Neural cell (in vitro differentiated cells): ENCODE measurements around the gene PRAMEF20. TPM values are rescaled to one million over a fixed set of nuclear protein-coding genes. Genes with fewer than 3 reads are reported as not detected.
"Not testable (repeated sequence)": the region's sequence is repeated elsewhere in the genome, so short reads cannot be mapped to it uniquely, and the experiment has no call there.

Source experiments
- H2AFZ ChIP-seq: fragments of 200-600, 300-800 bp; sonication (generic), shearing (Covaris generic); 2 replicates; pipeline ENCODE4 v1.6.0; 2014; ENCODE audit warnings: low read depth, mild to moderate bottlenecking, antibody characterized with exemption, low read length, moderate library complexity
- H3F3A ChIP-seq: fragments of 200-600 bp; shearing (Covaris generic); 2 replicates; pipeline ENCODE4 v1.6.1; 2016; ENCODE audit warnings: mild to moderate bottlenecking, moderate library complexity, mixed read lengths, antibody characterized with exemption, low read length; ENCODE audit not compliant: insufficient read depth, poor library complexity, severe bottlenecking
- H3K27ac ChIP-seq: fragments of 200-600, 300-800 bp; sonication (generic), shearing (Covaris generic); 2 replicates; pipeline ENCODE4 v1.5.1; 2014; ENCODE audit warnings: mild to moderate bottlenecking, low read length, moderate library complexity
- H3K27me3 ChIP-seq: fragments of 300-800, 200-600 bp; sonication (generic), shearing (Covaris generic); 2 replicates; pipeline ENCODE4 v1.6.0; 2014; ENCODE audit warnings: mild to moderate bottlenecking, low read depth, low read length, moderate library complexity; ENCODE audit not compliant: insufficient read depth
- H3K36me3 ChIP-seq: fragments of 300-800, 200-600 bp; sonication (generic), shearing (Covaris generic); 2 replicates; pipeline ENCODE4 v1.5.1; 2014; ENCODE audit warnings: mild to moderate bottlenecking, antibody characterized with exemption, low read length, moderate library complexity; ENCODE audit not compliant: insufficient read depth
- H3K4me2 ChIP-seq: fragments of 300-800, 200-600 bp; sonication (generic), shearing (Covaris generic); 2 replicates; pipeline ENCODE4 v1.6.0; 2014; ENCODE audit warnings: mild to moderate bottlenecking, low read length
- H3K4me3 ChIP-seq: fragments of 300-800, 200-600 bp; sonication (generic), shearing (Covaris generic); 2 replicates; pipeline ENCODE4 v1.5.1; 2014; ENCODE audit warnings: mild to moderate bottlenecking, low read length, moderate library complexity
- H3K79me2 ChIP-seq: fragments of 200-600 bp; shearing (Covaris generic); replicated peaks from 2 replicates; pipeline ENCODE4 v1.6.0; 2014; ENCODE audit warnings: mild to moderate bottlenecking, low read length, moderate library complexity; ENCODE audit not compliant: insufficient read depth
- H3K9ac ChIP-seq: fragments of 300-800, 200-600 bp; sonication (generic), shearing (Covaris generic); 2 replicates; pipeline ENCODE4 v1.6.1; 2016; ENCODE audit warnings: mild to moderate bottlenecking, low read length, mixed read lengths
- H3K9me2 ChIP-seq: fragments of 200-600 bp; shearing (Covaris generic); 2 replicates; pipeline ENCODE4 v1.6.1; 2016; ENCODE audit warnings: mild to moderate bottlenecking, low read length, mixed read lengths; ENCODE audit not compliant: insufficient read depth
- H3K9me3 ChIP-seq: fragments of 200-600, 300-800 bp; sonication (generic), shearing (Covaris generic); 2 replicates; pipeline ENCODE4 v1.6.1; 2016; ENCODE audit warnings: mild to moderate bottlenecking, mixed run types, low read length, moderate library complexity, mixed read lengths
- H4K20me1 ChIP-seq: fragments of 200-600 bp; shearing (Covaris generic); 2 replicates; pipeline ENCODE4 v1.6.1; 2016; ENCODE audit warnings: mild to moderate bottlenecking, mixed run types; ENCODE audit not compliant: insufficient read depth
- EP300 ChIP-seq: fragments of 450-650 bp; conservative IDR thresholded peaks from 2 replicates; pipeline ENCODE4 v1.6.1; 2014; ENCODE audit warnings: antibody characterized with exemption, mild to moderate bottlenecking, moderate library complexity; ENCODE audit not compliant: poor library complexity, severe bottlenecking
- EZH2 ChIP-seq: fragments of 200-600, 300-800 bp; shearing (Covaris generic), sonication (generic); IDR thresholded peaks from 2 replicates; pipeline ENCODE4 v1.6.1; 2014; ENCODE audit warnings: antibody characterized with exemption, low read length, borderline replicate concordance, mild to moderate bottlenecking; ENCODE audit not compliant: insufficient read depth, poor library complexity, severe bottlenecking
- MXI1 ChIP-seq: fragments of 450-650 bp; conservative IDR thresholded peaks from 2 replicates; pipeline ENCODE4 v1.6.1; 2014; ENCODE audit warnings: antibody characterized with exemption, mild to moderate bottlenecking; ENCODE audit not compliant: poor library complexity, severe bottlenecking
- POLR2AphosphoS5 ChIP-seq: IDR thresholded peaks from 2 replicates; pipeline ENCODE4 v1.6.1; 2012
- RAD21 ChIP-seq: fragments of 450-650 bp; conservative IDR thresholded peaks from 2 replicates; pipeline ENCODE4 v1.6.1; 2014; ENCODE audit warnings: antibody characterized with exemption, mild to moderate bottlenecking, moderate library complexity
- SMC3 ChIP-seq: fragments of 450-650 bp; conservative IDR thresholded peaks from 2 replicates; pipeline ENCODE4 v1.6.1; 2014; ENCODE audit warnings: antibody characterized with exemption, mild to moderate bottlenecking, moderate library complexity; ENCODE audit not compliant: poor library complexity
- TAF1 ChIP-seq: IDR thresholded peaks from 2 replicates; pipeline ENCODE4 v1.6.1; 2012; ENCODE audit warnings: low read depth
- polyA plus RNA-seq: library from polyadenylated mRNA; depleted of rRNA; stranded (reverse); fragments of >200 nt; gene quantifications from 2 replicates; pipeline ENCODE4 v1.2.3, GENCODE V29; 2014
- TF ChIP-seq, protein P1 (sequence below): fragments of 450-650 bp; IDR thresholded peaks from 2 replicates; pipeline ENCODE4 v1.5.1; 2014; ENCODE audit warnings: antibody characterized with exemption, mild to moderate bottlenecking, moderate library complexity; ENCODE audit not compliant: poor library complexity, severe bottlenecking
- TF ChIP-seq, protein P2 (sequence below): IDR thresholded peaks from 2 replicates; pipeline ENCODE4 v1.6.1; 2012; ENCODE audit warnings: borderline replicate concordance

Gene PRAMEF20
- polyA plus RNA-seq, 1 donor from 2014 or later = not detected

DNA sequence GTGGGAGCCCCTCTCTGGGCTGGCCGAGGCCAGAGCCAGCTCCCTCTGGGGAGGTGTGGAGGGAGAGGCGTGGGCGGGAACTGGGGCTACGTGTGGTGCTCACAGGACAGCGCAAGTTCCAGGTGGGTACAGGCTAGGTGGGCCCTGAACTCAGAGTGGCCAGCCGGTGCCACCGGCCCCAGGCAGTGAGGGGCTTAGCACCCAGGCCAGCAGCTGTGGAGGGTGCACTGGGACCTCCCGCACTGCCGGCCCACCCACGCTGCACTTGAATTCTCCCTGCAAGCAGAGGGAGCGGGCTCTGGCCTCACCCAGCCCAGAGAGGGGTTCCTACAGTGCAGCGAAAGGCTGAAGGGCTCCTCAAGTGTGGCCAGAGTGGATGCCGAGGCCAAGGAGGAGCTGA is 20.2 kb downstream of the PRAMEF20 start:
- Histone ChIP-seq H4K20me1 (no peaks in the 10 kb centered on the region), H3K36me3 (no peaks in the 10 kb centered on the region), H3K79me2 (no peaks in the 10 kb centered on the region), H3K9ac (no peak overlapping the region), H3F3A (no peaks in the 10 kb centered on the region), H3K27me3 (no peaks in the 10 kb centered on the region), H3K9me2 (no peaks in the 10 kb centered on the region), H3K4me2 (no peak overlapping the region), H3K9me3 (no peaks in the 10 kb centered on the region), H3K27ac (no peak overlapping the region), H2AFZ (no peak overlapping the region), H3K4me3 (no peak overlapping the region)
- TF ChIP-seq MXI1 (no peak), SMC3 (no peak), POLR2AphosphoS5 (no peak), EZH2 (no peak), EP300 (no peak), RAD21 (no peak), TAF1 (no peak)
- TF ChIP-seq, protein P1, sequence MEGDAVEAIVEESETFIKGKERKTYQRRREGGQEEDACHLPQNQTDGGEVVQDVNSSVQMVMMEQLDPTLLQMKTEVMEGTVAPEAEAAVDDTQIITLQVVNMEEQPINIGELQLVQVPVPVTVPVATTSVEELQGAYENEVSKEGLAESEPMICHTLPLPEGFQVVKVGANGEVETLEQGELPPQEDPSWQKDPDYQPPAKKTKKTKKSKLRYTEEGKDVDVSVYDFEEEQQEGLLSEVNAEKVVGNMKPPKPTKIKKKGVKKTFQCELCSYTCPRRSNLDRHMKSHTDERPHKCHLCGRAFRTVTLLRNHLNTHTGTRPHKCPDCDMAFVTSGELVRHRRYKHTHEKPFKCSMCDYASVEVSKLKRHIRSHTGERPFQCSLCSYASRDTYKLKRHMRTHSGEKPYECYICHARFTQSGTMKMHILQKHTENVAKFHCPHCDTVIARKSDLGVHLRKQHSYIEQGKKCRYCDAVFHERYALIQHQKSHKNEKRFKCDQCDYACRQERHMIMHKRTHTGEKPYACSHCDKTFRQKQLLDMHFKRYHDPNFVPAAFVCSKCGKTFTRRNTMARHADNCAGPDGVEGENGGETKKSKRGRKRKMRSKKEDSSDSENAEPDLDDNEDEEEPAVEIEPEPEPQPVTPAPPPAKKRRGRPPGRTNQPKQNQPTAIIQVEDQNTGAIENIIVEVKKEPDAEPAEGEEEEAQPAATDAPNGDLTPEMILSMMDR = no peak
- TF ChIP-seq, protein P2, sequence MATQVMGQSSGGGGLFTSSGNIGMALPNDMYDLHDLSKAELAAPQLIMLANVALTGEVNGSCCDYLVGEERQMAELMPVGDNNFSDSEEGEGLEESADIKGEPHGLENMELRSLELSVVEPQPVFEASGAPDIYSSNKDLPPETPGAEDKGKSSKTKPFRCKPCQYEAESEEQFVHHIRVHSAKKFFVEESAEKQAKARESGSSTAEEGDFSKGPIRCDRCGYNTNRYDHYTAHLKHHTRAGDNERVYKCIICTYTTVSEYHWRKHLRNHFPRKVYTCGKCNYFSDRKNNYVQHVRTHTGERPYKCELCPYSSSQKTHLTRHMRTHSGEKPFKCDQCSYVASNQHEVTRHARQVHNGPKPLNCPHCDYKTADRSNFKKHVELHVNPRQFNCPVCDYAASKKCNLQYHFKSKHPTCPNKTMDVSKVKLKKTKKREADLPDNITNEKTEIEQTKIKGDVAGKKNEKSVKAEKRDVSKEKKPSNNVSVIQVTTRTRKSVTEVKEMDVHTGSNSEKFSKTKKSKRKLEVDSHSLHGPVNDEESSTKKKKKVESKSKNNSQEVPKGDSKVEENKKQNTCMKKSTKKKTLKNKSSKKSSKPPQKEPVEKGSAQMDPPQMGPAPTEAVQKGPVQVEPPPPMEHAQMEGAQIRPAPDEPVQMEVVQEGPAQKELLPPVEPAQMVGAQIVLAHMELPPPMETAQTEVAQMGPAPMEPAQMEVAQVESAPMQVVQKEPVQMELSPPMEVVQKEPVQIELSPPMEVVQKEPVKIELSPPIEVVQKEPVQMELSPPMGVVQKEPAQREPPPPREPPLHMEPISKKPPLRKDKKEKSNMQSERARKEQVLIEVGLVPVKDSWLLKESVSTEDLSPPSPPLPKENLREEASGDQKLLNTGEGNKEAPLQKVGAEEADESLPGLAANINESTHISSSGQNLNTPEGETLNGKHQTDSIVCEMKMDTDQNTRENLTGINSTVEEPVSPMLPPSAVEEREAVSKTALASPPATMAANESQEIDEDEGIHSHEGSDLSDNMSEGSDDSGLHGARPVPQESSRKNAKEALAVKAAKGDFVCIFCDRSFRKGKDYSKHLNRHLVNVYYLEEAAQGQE = no peak

DNA sequence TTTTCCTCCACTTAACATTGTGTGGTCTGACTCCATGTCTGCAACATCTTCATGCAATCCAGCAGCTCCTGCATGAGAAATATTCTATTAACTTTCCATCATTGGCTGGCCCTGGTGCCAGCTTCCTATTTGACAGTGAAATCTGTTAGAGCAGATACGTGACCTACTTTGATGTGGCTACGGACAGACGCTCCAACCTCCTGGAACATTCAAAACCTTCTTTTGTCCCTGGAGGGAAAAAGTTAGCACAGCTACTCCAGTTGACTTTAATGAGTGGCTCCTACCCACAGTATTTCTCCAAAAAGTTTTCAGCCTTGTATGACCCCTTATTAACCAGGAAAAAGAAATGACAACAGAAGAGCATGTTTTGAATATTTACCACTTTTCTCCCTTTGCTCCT is 22.0 kb downstream of the PRAMEF20 start:
- Histone ChIP-seq H3K36me3 (no peaks in the 10 kb centered on the region), H3K27me3 (no peaks in the 10 kb centered on the region), H3K9ac (no peak overlapping the region), H3K9me2 (no peaks in the 10 kb centered on the region), H3K4me2 (no peak overlapping the region), H3K79me2 (no peaks in the 10 kb centered on the region), H3K4me3 (no peak overlapping the region), H3F3A (no peaks in the 10 kb centered on the region), H4K20me1 (no peaks in the 10 kb centered on the region), H3K9me3 (no peaks in the 10 kb centered on the region), H3K27ac (no peak overlapping the region), H2AFZ (no peak overlapping the region)
- no peak for TF ChIP-seq SMC3
- TF ChIP-seq, protein P1 = no peak
- TF ChIP-seq MXI1 = no peak
- no peak for TF ChIP-seq EP300
- TF ChIP-seq EZH2 = no peak
- TF ChIP-seq TAF1 = no peak
- TF ChIP-seq, protein P2 = no peak
- TF ChIP-seq POLR2AphosphoS5 = no peak
- no peak for TF ChIP-seq RAD21

DNA sequence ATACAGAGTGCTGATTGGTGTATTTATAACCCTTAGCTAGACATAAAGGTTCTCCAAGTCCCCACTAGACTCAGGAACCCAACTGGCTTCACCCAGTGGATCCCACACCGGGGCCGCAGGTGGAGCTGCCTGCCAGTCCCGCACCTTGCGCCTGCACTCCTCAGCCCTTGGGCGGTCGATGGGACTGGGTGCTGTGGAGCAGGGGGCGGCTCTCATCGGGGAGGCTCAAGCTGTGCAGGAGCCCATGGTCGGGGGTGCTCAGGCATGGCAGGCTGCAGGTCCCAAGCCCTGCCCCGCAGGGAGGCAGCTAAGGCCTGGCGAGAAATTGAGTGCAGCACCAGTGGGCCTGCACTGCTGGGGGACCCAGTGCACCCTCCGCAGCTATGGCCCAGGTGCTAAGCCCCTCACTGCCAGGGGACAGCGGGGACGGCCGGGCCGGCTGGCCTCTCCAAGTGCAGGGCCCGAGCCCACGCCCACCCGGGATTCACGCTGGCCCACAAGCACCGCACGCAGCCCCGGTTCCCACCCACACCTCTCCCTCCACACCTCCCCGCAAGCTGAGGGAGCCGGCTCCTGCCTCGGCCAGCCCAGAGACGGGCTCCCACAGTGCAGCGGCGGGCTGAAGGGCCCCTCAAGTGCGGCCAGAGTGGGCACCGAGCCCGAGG is 23.6 kb downstream of the PRAMEF20 start:
- H3K9me3 ChIP-seq, H2AFZ ChIP-seq, H3K36me3 ChIP-seq, H3K27me3 ChIP-seq, H3K27ac ChIP-seq, H3K4me3 ChIP-seq, H4K20me1 ChIP-seq, H3K4me2 ChIP-seq, H3K79me2 ChIP-seq, H3F3A ChIP-seq, H3K9ac ChIP-seq, H3K9me2 ChIP-seq: not testable (repeated sequence)
